ENCODE data around the gene AMZ2.
"Not testable (repeated sequence)": the region's sequence is repeated elsewhere in the genome, so short reads cannot be mapped to it uniquely, and the experiment has no call there.

The AMZ2 gene

GRCh38 chr17:68220786-68221185, 27.1 kb upstream of the AMZ2 start:
- DNase-seq: not testable (repeated sequence)

- DNase-seq: no peak
Observed at GRCh38 chr17:68221786-68222185, 26.1 kb upstream of the AMZ2 start.

DNA sequence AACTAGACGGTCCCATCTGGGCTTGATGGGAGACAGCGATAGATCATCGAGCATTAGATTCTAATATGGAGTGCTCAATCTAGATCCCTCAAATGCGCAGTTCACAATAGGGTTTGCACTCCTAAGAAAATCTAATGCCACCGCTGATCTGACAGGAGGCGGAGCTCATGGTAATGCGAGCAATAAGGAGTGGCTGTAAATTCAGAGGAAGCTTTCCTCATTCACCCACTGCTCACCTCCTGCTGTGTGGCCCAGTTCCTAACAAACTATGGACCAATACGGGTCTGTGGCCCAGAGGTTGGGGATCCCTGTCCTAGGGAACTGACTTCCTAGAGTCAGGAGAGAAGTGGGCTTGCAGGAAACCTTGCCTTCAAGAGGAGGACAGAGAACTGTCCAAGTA, 25.2 kb upstream of the AMZ2 start:
- no peak for DNase-seq

DNA sequence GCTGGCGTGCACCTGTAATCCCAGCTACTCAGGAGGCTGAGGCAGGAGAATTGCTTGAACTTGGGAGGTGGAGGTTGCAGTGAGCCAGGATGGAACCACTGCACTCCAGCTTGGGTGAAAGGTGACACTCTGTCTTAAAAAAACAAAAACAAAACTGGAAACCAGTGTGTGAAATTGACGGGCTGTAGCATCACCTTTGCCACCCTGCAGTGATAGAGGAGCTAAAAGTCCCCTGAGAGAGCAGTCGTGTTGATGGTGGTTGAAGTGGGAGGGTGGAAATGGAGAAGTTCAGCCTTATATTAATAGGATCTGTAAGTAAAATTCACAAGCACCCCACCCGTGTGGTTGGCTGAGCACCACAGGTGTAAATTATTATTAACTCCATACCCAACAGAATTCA, 22.8 kb upstream of the AMZ2 start:
- not testable (repeated sequence) for DNase-seq

- not testable (repeated sequence) for DNase-seq
Observed at GRCh38 chr17:68228039-68228680, 19.7 kb upstream of the AMZ2 start.

DNA sequence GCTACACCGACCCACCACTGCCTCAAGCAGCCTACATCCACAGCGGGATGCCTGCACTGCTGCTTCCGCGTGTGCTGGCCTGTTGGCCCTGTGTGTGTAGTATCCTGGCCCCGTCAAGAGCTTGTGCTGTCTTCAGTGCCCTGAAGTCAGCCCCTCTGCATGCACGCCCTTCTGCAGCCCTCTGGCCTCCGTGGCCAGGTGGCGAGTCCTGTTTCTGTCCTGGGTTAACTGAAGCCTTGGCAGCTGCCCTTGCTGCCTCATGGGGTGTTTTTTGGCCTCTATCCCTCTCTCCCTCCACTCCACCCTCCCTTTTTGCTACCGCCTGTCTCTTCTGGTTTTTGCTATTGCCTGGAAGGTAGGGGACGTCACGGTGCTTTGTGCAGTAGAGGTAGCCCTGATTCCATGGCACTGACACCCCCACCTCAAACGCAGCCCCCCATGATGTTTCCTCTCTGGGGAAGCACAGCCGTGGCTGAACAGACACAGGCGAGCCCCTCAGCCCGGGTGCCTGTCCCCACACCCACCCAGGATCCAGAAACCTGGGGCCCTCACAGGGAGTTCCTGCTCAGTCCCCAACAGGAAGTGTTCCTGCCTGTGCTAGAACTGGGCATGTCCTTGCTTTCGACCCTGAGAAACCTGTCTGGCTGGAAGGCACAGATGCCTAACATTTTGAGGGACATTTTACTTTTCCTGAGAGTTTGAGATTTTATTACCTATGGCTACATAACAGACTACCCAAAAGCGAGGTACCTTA, 18.8 kb upstream of the AMZ2 start:
- no peak for DNase-seq

- DNase-seq: no peak
Observed at GRCh38 chr17:68229619-68230018, 18.2 kb upstream of the AMZ2 start.

GRCh38 chr17:68231131-68231530, 16.7 kb upstream of the AMZ2 start:
- not testable (repeated sequence) for DNase-seq

- no peak for DNase-seq
Observed at GRCh38 chr17:68231541-68231940, 16.3 kb upstream of the AMZ2 start.

DNA sequence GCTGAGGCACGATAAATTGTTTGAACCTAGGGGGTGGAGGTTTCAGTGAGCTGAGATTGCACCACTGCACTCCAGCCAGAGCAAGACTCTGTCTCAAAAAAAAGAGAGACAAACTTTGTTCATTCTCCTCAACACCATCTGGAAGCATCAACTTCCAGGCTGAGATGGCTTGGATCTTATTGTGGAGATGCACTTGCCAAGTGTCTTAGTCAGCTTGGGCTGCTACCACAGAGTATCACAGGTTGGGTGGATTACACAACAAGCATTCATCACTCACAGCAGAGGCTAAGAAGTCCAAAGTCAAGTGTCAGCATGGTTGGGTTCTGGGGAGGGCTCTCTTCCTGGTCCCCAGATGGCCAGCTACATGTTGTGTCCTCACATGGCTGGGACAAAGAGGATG, 15.1 kb upstream of the AMZ2 start:
- not testable (repeated sequence) for DNase-seq

- not testable (repeated sequence) for DNase-seq
Observed at GRCh38 chr17:68234726-68235335, 13.0 kb upstream of the AMZ2 start.

- not testable (repeated sequence) for DNase-seq
Observed at GRCh38 chr17:68235336-68235791, 12.5 kb upstream of the AMZ2 start.

DNA sequence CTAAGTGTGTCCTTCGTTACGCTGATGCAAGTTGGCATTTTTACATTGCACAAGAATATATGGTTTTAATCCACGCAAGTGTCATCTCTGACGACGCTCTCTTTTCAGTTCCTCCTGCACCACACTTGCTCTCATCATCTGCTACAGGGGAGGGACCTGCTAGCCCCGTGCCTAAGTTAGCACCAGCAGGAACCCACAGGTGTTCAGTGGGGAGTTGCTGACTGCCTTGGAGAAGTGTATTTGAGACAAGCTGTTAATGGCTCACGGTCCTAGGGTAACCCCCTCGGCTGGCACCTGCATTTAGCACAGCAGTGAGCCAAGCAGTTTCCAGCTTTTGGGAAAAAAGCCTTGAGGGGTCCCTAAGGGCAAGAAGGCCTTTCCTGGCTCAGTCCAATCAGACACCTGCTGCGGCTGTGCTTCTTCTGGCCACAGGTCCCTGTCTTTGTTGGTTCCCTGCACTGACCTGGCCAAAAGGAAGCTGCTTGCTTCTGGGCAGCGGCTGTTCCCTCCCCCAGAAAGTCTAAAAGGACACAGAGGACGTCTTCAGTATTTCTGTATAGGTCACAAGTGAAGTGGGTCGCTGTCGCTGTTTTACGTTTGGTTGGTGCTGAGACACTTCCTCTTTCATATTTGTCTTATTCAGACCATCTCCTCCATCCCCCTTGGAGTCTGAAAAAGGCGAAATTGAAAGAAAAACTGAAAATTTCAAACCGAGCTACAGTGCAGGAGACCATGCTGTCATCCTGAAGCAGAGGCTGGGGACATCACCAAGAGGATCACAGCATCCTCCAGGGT, 10.3 kb upstream of the AMZ2 start:
- DNase-seq: not testable (repeated sequence)

GRCh38 chr17:68238164-68238870, 9.5 kb upstream of the AMZ2 start:
- DNase-seq: no peak

DNA sequence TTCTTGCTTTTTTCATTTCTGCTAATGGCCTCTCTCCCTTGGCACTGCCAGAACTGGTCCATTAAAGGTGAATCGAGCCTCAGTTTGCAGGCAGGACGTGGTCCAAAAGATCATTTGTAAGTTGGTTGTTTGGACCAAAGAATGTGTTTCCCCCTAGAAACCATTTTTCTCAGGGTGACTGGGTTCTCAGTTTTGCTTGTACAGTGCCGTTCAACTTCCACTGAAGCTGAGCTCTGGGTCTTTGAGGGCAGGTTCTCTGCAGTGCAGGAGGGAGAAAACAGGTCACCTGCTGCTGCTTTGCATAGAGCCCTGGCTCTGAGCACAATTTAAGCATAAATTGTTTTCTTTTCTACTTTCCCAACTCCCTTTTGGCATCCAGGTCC, 9.0 kb upstream of the AMZ2 start:
- DNase-seq: no peak

DNA sequence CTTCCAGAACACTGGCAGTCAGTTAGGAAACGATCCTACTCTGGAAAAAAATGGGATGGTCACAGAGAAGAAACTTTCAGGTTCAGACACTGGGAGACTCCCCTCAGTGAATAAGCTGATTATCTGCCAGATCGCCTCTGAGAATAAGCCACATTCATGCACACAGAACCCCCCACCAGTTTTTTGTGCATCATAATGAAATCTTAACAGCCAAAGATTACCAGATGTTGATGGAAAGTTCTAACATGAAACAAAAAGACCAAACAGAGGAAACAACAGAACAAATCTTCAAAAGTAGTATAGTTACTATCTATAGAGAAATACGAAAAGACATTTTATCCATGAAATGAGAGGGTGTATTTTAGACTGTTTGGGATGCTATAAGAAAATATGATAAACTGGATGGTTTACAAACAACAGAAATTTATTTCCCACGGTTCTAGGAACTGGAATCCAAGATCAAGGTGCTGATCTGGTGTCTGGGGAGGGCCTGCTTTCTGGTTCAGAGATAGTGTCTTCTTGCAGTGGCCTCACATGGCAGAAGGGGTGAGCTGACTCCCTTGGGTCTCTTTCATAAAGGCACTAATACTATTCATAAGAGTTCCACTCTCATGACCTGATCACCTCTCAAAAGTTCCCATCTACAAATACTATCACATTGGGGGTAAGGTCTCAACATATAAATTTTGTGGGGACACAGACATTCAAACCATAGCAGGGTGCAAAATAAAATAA, 8.0 kb upstream of the AMZ2 start:
- DNase-seq: no peak

DNA sequence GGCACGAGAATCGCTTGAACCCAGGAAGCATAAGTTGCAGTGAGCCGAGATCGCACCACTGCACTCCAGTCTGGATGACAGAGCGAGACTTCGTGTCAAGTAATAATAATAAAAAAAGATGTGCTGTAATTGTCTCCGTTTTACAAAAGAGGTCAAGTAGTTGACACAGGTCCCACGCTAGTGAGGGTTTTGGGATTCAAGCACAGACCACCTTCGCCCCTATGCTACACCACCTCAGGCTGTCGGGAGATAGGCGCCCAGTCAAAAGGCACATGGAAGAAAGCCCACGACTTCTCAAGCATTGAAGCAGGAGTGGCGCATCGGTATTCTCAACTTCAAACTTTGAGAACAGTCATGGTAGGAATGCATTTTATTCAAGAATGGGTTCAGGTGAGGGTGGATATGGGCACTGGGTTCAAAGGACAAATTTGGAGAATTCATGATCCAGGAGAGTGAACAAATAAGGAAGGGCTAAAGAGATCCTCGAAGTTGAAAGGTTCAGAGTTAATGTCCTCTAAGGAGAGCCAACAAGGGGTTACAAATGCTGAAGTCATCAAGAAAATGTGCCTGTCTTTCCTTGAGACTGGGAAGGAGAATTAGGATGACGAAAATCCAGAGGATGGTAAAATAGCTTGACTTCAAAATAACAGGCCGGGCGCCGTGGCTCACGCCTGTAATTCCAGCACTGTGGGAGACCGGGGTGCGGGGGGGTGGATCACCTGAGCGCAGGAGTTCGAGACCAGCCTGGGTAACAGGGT, 1.4 kb upstream of the AMZ2 start:
- no peak for DNase-seq

DNA sequence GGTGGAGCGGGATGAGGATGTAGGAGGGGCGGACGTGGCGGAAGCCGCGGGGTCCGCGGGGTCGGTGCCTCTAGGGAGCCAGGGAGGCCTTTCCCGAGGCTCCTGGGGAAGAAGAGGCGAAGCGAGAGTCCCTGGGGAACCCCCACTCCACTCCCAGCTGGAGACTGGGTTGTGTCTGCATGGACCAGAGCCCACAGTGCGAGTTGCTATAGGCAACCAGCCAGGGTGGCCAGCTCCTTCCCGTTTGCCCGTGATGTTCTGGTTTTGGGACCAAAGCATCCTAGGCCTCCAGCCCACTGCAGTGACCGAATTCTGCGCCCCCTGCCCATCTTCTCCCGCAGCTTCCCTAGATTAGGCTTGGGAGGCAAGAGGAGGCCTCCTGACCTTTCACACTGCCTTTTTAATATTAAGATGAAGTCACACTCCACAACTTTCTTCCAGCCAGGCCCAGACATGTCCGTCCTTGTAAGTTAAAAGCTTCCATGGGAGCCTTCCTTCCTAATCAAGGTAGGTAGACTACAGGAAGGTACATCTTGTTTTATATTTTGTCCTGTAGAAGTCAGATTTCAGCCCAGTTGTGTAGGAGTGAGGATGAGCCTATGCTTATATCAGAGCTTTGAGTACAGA, 469 bp downstream of the AMZ2 start:
- no peak for DNase-seq

DNA sequence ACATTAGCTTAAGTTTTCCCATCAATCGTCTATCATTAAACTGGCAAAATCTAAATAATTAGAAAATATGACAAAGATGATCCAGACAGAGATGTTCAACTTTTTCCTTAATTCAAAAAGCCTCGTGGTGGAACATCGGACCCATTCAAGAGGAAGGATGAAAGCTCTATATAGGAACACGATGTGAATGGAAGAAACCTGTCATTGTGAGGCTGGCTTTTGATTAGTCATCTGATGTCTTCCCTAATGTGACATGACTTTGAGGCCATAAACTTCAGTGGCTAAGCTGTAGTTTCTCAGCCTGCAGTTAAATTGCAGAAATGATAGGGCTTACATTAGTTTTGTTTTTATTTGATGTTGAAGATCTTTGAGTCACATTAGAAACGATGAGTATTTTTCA, 1.0 kb downstream of the AMZ2 start:
- no peak for DNase-seq

- DNase-seq: no peak
Observed at GRCh38 chr17:68249354-68249765, 1.5 kb downstream of the AMZ2 start.

- DNase-seq: not testable (repeated sequence)
Observed at GRCh38 chr17:68253426-68253825, 5.6 kb downstream of the AMZ2 start.

Measured in GOT3 (cell line).